Measurements from ENCODE around the gene COL6A1.

GRCh38 chr21:45957981-45958600, 23.5 kb upstream of the COL6A1 start:
- TF ChIP-seq POLR2AphosphoS5 (IDR thresholded peaks at IDR 0.05; ENCODE audit: insufficient read depth, low read depth, low read length) (no peak), POLR2A (IDR thresholded peaks at IDR 0.05; ENCODE audit: low read depth, low read length) (no peak), JUN (IDR thresholded peaks at IDR 0.05; ENCODE audit: borderline replicate concordance, insufficient read depth, insufficient read length, low read depth) (no peak), EZH2 (IDR thresholded peaks at IDR 0.05; ENCODE audit: borderline replicate concordance, low read depth, low read length, severe bottlenecking) (no peak), FOS (IDR thresholded peaks at IDR 0.05; ENCODE audit: borderline replicate concordance, insufficient read depth, low read length) (no peak), MYC (IDR thresholded peaks at IDR 0.05; ENCODE audit: low read depth, low read length) (no peak), GATA2 (IDR thresholded peaks at IDR 0.05; ENCODE audit: insufficient read depth, insufficient read length, low read depth, low read length) (no peak)
- TF ChIP-seq, protein P1, sequence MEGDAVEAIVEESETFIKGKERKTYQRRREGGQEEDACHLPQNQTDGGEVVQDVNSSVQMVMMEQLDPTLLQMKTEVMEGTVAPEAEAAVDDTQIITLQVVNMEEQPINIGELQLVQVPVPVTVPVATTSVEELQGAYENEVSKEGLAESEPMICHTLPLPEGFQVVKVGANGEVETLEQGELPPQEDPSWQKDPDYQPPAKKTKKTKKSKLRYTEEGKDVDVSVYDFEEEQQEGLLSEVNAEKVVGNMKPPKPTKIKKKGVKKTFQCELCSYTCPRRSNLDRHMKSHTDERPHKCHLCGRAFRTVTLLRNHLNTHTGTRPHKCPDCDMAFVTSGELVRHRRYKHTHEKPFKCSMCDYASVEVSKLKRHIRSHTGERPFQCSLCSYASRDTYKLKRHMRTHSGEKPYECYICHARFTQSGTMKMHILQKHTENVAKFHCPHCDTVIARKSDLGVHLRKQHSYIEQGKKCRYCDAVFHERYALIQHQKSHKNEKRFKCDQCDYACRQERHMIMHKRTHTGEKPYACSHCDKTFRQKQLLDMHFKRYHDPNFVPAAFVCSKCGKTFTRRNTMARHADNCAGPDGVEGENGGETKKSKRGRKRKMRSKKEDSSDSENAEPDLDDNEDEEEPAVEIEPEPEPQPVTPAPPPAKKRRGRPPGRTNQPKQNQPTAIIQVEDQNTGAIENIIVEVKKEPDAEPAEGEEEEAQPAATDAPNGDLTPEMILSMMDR (IDR thresholded peaks at IDR 0.05; ENCODE audit: extremely low read depth in 1 of 2, insufficient read depth in 1 of 2, low read depth in 1 of 2, low read length in 2 of 2): no peak
- TF ChIP-seq, protein P2, sequence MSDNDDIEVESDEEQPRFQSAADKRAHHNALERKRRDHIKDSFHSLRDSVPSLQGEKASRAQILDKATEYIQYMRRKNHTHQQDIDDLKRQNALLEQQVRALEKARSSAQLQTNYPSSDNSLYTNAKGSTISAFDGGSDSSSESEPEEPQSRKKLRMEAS (IDR thresholded peaks at IDR 0.05; ENCODE audit: insufficient read depth, insufficient read length): no peak

Data from endothelial cell of umbilical vein (primary cell).